Thoracic aorta (tissue), 2 donors: ENCODE measurements around the gene BACH1. TPM values are rescaled to one million over a fixed set of nuclear protein-coding genes. Genes with fewer than 3 reads are reported as not detected.

Experiments used
- ATAC-seq: fragments of 150-250 bp; one replicate; pipeline ENCODE4 v1.8.0; 2017; ENCODE audit warnings: low read depth; ENCODE audit not compliant: insufficient number of reproducible peaks, low FRiP score
- DNase-seq: peaks from one replicate; pipeline ENCODE4 v3.0.0-alpha.2; 2020; ENCODE audit warnings: low spot score
- H3K27ac ChIP-seq, 2 donors: fragments of 200-600 bp; sonication (generic); 1 replicate in 1 of 2; 2 replicates in 1 of 2; pipeline ENCODE4 v1.5.1; 2016; ENCODE audit warnings: mild to moderate bottlenecking in 2 of 2, moderate library complexity in 2 of 2
- H3K27me3 ChIP-seq: fragments of 200-600 bp; sonication (generic); replicated peaks from 2 replicates; pipeline ENCODE4 v1.6.0; 2016; ENCODE audit warnings: mild to moderate bottlenecking; ENCODE audit not compliant: insufficient read depth
- H3K36me3 ChIP-seq: fragments of 200-600 bp; sonication (generic); one replicate; pipeline ENCODE4 v1.5.1; 2016
- H3K4me1 ChIP-seq, 2 donors: fragments of 200-600 bp; sonication (generic); 1 replicate in 1 of 2; 2 replicates in 1 of 2; pipeline versions ENCODE4 v1.5.1 to v1.6.0; 2016; ENCODE audit warnings: low read depth in 2 of 2, mild to moderate bottlenecking in 1 of 2; ENCODE audit not compliant: control insufficient read depth in 1 of 2
- H3K4me3 ChIP-seq: fragments of 200-600 bp; sonication (generic); 2 replicates; pipeline ENCODE4 v1.5.1; 2016; ENCODE audit warnings: mild to moderate bottlenecking
- H3K9me3 ChIP-seq: fragments of 200-600 bp; sonication (generic); 2 replicates; pipeline ENCODE4 v1.5.1; 2016
- total RNA-seq, 2 donors: library from RNA; depleted of rRNA; stranded (reverse); fragments of >200 nt; gene quantifications; one replicate each; pipeline versions ENCODE4 v1.1.0 to v1.2.3, GENCODE V29; 2016
- TF ChIP-seq, protein P1 (sequence below): fragments of 200-600 bp; sonication (generic); IDR thresholded peaks from one replicate; pipeline ENCODE4 v1.5.1; 2019; ENCODE audit warnings: antibody characterized with exemption

The BACH1 gene
- total RNA-seq, 2 donors from 2014 or later = 47.0 to 93.0 TPM

DNA sequence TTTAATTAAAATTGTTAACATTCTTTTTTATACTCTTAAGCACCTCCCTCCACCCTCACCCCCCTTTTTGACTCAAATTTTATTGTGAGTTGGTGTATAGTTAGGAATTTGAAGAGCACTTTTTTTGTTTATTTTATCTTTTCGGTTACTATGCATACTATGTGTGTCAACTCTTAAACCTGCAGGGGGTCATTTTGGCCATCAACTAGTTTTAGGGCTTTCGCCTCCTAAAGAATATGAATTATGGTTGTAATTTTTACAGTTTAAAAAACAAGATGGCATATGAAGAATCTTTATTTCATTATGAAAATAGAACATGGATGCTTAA, 9.7 kb downstream of the BACH1 start:
- ATAC-seq = no peak
- Histone ChIP-seq H3K36me3 (no peaks in the 10 kb centered on the region), H3K4me1 (peaks cover 41 to 42% of the 10 kb centered on the region in 2 donors), H3K9me3 (no peaks in the 10 kb centered on the region), H3K4me3 (no peak overlapping the region), H3K27ac (no peak overlapping the region), H3K27me3 (no peaks in the 10 kb centered on the region)
- TF ChIP-seq, protein P1, sequence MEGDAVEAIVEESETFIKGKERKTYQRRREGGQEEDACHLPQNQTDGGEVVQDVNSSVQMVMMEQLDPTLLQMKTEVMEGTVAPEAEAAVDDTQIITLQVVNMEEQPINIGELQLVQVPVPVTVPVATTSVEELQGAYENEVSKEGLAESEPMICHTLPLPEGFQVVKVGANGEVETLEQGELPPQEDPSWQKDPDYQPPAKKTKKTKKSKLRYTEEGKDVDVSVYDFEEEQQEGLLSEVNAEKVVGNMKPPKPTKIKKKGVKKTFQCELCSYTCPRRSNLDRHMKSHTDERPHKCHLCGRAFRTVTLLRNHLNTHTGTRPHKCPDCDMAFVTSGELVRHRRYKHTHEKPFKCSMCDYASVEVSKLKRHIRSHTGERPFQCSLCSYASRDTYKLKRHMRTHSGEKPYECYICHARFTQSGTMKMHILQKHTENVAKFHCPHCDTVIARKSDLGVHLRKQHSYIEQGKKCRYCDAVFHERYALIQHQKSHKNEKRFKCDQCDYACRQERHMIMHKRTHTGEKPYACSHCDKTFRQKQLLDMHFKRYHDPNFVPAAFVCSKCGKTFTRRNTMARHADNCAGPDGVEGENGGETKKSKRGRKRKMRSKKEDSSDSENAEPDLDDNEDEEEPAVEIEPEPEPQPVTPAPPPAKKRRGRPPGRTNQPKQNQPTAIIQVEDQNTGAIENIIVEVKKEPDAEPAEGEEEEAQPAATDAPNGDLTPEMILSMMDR = no peak
- DNase-seq = no peak

DNA sequence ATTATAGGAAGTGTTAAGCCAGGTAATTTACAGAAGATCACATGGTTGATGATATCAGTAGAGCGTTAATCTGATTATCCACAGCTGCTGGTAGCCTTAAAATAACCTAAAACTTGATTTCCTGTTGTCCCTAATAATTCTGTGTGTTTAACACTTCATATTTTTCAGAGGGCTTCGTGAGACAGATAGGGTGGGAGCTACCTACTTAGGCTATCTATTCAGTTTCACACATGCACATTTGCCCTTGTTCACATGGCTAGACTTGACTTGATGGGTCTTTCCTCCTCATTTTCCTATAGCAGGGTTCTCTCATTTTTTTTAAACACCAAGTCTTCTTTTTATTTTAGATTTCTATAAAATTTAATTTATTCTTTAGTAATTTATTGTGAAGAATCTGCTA, 11.0 kb downstream of the BACH1 start:
- TF ChIP-seq, protein P1 = no peak
- ATAC-seq (no peak), DNase-seq (no peak)
- H3K27ac ChIP-seq = no peak overlapping the region
- no peaks in the 10 kb centered on the region for H3K27me3 ChIP-seq
- no peak overlapping the region for H3K4me3 ChIP-seq
- peaks cover 40 to 42% of the 10 kb centered on the region in 2 donors for H3K4me1 ChIP-seq
- no peaks in the 10 kb centered on the region for H3K9me3 ChIP-seq
- no peaks in the 10 kb centered on the region for H3K36me3 ChIP-seq

DNA sequence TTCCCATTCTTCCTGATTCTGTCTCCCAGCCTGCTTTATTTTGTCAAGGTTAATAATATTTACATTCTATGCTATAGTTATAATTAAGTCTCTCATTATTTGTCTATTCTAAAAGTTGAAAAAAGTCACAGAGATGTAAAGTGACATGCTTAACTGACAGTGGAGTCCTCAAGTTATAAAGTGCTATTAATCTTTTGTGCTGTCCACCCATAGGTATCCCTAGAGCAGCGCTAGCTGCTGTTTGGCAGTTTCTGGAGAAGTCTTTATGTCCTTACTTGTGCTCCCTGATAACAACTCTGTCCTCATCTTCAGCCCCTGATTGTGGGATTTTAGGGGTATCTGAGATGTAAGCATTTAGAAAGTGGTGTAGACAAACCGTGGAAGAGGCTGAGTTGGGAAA, 13.1 kb downstream of the BACH1 start:
- no peaks in the 10 kb centered on the region for H3K27me3 ChIP-seq
- no peaks in the 10 kb centered on the region for H3K36me3 ChIP-seq
- peaks cover 44 to 53% of the 10 kb centered on the region in 2 donors for H3K4me1 ChIP-seq
- DNase-seq (no peak), ATAC-seq (no peak)
- TF ChIP-seq, protein P1 = no peak
- H3K4me3 ChIP-seq = no peak overlapping the region
- no peak overlapping the region for H3K27ac ChIP-seq
- no peaks in the 10 kb centered on the region for H3K9me3 ChIP-seq

DNA sequence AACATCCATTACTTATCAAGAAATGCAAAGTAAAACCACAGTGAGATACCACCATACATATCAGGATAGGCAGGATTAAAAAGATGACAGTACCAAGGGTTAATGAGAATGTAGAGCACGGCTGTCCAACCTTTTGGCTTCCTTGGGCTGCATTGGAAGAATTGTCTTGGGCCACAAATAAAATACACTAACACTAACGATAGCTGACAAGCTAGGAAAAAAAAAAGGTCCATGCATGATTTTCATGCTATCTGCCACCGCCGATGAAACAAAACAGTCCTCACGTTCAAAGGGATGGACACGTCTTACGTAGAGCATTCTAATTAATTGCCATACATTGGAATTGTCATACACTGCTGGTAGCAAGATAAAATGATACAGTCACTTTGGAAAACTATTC, 14.3 kb downstream of the BACH1 start:
- peaks cover 33 to 51% of the 10 kb centered on the region in 2 donors for H3K4me1 ChIP-seq
- H3K36me3 ChIP-seq = no peaks in the 10 kb centered on the region
- DNase-seq = no peak
- TF ChIP-seq, protein P1 = no peak
- no peak overlapping the region for H3K4me3 ChIP-seq
- ATAC-seq = no peak
- no peaks in the 10 kb centered on the region for H3K27me3 ChIP-seq
- H3K9me3 ChIP-seq = no peaks in the 10 kb centered on the region
- no peak overlapping the region for H3K27ac ChIP-seq

DNA sequence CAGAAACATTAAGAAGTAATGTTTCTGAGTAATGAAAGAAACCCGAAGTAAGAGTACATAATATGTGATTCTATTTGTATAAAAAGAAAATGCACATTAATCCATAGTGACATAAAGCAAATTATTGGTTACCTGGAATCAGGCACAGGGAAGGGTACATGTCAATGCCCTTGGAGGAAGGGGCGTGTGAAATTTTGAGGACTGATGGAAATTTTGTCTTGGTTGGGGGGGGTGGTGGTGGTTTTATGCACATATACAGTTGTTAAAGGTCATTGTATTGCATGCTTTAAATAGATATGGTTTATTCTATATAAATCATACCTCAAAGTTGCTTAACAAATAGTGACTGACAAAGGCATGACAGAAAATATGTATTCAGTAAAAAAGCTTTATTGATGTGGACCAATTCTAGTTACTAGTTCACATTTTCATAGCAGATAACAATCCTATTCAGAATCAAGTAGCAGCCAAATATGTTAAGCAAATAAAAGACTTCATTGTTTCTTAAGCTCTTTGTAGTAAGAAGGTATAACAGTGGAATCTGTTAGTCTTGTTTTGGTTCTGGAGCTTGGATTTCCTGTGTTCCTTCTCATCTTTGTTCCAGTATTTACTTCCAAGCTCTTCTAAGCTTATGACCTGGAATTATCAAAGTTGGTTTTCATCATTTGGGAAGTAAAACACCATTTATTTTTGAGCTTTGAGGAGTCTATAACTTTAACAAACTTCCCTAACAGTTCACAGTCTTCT, 15.1 kb downstream of the BACH1 start:
- ATAC-seq (no peak), DNase-seq (no peak)
- Histone ChIP-seq H3K36me3 (no peaks in the 10 kb centered on the region), H3K27ac (no peak overlapping the region), H3K4me1 (peaks cover 32 to 56% of the 10 kb centered on the region in 2 donors), H3K9me3 (no peaks in the 10 kb centered on the region), H3K4me3 (no peak overlapping the region), H3K27me3 (no peaks in the 10 kb centered on the region)
- TF ChIP-seq, protein P1 = no peak
